Chondrocyte (in vitro differentiated cells): ENCODE measurements around the gene FCN1. TPM values are rescaled to one million over a fixed set of nuclear protein-coding genes. Genes with fewer than 3 reads are reported as not detected.

Source experiments
- DNase-seq: peaks from one replicate; pipeline ENCODE4 v3.0.0; 2021; ENCODE audit warnings: mixed read lengths, low spot score
- H3K27ac Mint-ChIP-seq: one replicate; pipeline ENCODE4 v1.8.0; 2021; ENCODE audit warnings: mild to moderate bottlenecking, moderate library complexity, mixed read lengths; ENCODE audit not compliant: unreplicated experiment
- H3K27me3 Mint-ChIP-seq: 2 replicates; pipeline ENCODE4 v1.8.0; 2021; ENCODE audit warnings: low read depth, mixed read lengths
- H3K36me3 Mint-ChIP-seq: 2 replicates; pipeline ENCODE4 v1.8.0; 2021; ENCODE audit warnings: low read depth, mixed read lengths
- H3K4me1 Mint-ChIP-seq: 2 replicates; pipeline ENCODE4 v1.8.0; 2021; ENCODE audit warnings: low read depth, mild to moderate bottlenecking, mixed read lengths
- H3K4me3 Mint-ChIP-seq: one replicate; pipeline ENCODE4 v1.8.0; 2021; ENCODE audit warnings: mild to moderate bottlenecking, moderate library complexity, mixed read lengths; ENCODE audit not compliant: unreplicated experiment
- H3K9me3 Mint-ChIP-seq: 2 replicates; pipeline ENCODE4 v1.8.0; 2021; ENCODE audit warnings: low read depth, mixed read lengths
- CTCF ChIP-seq: fragments of 200-600 bp; sonication (generic); IDR thresholded peaks from 2 replicates; pipeline ENCODE4 v1.5.0; 2021; ENCODE audit warnings: antibody characterized with exemption, mild to moderate bottlenecking, moderate library complexity
- total RNA-seq: library from RNA; stranded (reverse); gene quantifications from 3 replicates; pipeline ENCODE4 v1.2.1, GENCODE V29; 2021

Gene FCN1
- total RNA-seq, 1 donor from 2014 or later: not detected

GRCh38 chr9:134942011-134942787 lies 24.5 kb upstream of the FCN1 start:
- Mint-ChIP-seq H3K4me1 (no peaks in the 10 kb centered on the region), H3K27ac (no peak overlapping the region), H3K9me3 (no peaks in the 10 kb centered on the region), H3K4me3 (no peak overlapping the region), H3K27me3 (peaks cover 37% of the 10 kb centered on the region), H3K36me3 (no peaks in the 10 kb centered on the region)
- peak; percentile 52 for DNase-seq
- TF ChIP-seq CTCF: no peak

GRCh38 chr9:134940236-134941208 lies 22.8 kb upstream of the FCN1 start:
- peaks cover 54% of the 10 kb centered on the region for H3K27me3 Mint-ChIP-seq

GRCh38 chr9:134939836-134940235 lies 22.1 kb upstream of the FCN1 start:
- TF ChIP-seq CTCF: no peak
- H3K36me3 Mint-ChIP-seq: no peaks in the 10 kb centered on the region
- DNase-seq: peak; percentile 66
- H3K9me3 Mint-ChIP-seq: no peaks in the 10 kb centered on the region
- H3K4me1 Mint-ChIP-seq: no peaks in the 10 kb centered on the region
- no peak overlapping the region for H3K27ac Mint-ChIP-seq
- peaks cover 56% of the 10 kb centered on the region for H3K27me3 Mint-ChIP-seq
- H3K4me3 Mint-ChIP-seq: no peak overlapping the region

More at GRCh38 chr9:134940236-134941208, 22.8 kb upstream of the FCN1 start:
- DNase-seq: peak; percentile 92
- Mint-ChIP-seq H3K9me3 (no peaks in the 10 kb centered on the region), H3K27ac (no peak overlapping the region), H3K36me3 (no peaks in the 10 kb centered on the region), H3K4me1 (no peaks in the 10 kb centered on the region), H3K4me3 (no peak overlapping the region)
- no peak for TF ChIP-seq CTCF

- no peak overlapping the region for H3K4me3 Mint-ChIP-seq
- H3K4me1 Mint-ChIP-seq: no peaks in the 10 kb centered on the region
- H3K27ac Mint-ChIP-seq: no peak overlapping the region
- H3K27me3 Mint-ChIP-seq: peaks cover 56% of the 10 kb centered on the region
- DNase-seq: peak; percentile 71
- H3K9me3 Mint-ChIP-seq: no peaks in the 10 kb centered on the region
- TF ChIP-seq CTCF: no peak
- H3K36me3 Mint-ChIP-seq: no peaks in the 10 kb centered on the region
These were observed 21.5 kb upstream of the FCN1 start for GRCh38 chr9:134939080-134939733.
